HL-60/S4 treated with retinoic acid at 250 ng/mL for 4 days and 3 days (cell line): ENCODE data around the gene EPS8L2.

Source experiments
- in situ Hi-C: fragments of 300-500 bp; cut with MboI; formaldehyde crosslinking; loops from 2 replicates; pipeline ENCODE4 v1.7.0; 2022; ENCODE audit warnings: low sequenced_read_pairs

Gene EPS8L2

DNA sequence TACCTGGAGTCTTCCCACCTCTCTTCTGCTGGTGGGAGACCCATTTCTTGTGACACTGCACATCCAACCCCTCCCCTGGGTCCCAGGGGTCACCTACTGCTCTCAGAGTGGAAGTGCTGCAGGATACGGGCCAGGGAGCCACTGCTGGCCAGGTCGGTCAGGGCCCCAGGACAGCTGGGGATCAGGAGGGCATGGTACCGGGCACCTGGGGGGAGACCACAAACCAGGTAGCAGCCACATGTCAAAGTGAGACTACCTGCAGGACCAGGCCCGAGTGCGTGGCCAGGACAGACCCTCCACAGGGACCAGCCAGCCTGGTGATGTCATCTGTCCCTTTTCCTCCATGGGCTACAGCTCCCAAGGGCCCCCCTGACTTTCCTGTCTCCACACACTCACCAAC lies 67.4 kb downstream of the EPS8L2 start:
- in situ Hi-C loops = no loop called here

DNA sequence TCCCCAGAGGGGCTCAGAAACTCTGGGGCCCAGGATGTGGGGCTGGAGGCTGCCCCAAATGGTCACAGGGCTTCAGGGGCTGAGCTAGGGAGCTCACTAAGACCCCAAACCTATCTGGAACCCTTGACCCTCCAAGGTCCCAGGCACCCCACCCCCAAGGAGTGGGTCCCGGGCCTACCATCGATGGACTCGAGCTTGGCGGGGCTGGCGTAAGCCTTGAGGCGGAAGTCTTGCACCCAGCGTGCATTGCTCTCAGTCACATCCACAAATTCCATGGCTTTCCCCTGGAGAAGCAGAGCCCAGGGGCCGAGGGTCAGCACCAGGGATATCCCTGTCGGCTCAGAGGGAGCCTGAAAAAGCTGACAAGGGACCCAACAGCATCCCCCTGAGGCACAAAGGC lies 67.8 kb downstream of the EPS8L2 start:
- in situ Hi-C loops = no loop called here

DNA sequence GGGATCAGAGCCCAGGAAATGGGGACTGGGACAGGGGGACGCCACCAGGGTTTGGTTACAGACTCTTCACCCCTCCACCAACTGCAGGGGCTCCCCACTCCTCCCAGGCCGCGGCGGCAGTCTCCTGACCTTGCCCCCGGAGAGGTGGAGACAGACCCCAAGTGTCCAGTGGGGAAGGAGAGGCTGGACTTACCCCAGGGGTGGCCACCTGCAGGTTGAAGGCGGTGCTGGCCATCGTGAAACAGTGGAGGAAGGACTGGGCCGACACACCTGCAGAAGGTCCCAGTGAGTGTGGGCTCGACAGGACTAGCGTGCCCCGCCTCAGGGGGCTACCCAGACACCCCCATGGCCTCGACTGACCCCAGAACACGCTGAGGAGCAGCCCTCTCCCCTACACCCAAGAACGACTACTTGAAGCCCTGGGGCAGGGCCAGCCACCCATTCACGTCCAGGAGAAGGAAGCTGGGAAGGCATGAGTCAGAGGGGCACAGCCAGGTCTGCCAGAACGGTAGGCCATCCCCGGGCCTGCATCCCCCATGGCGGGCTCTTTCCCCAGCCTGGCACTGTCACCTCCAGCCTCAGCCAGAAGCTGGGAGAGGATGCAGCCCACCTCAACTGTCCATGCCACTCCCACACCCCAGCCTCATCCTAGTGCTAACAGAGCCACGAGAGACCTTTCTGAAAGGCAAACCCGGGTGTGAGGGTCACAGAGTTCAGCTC lies 69.0 kb downstream of the EPS8L2 start:
- in situ Hi-C loops = no loop called here

DNA sequence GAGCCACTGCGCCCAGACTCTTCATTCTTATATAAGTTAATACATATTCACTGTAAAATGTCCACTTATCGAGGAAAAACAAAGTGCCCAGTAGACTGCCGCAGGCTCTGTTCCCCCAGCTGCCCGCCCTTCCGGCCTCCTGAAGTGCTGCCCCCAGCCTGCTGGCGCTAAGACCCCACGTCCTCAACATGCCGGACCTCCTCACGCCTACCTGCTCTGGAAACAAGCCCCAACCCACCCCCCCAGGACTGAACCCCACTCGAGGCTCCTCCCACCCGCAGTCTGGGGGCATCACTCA lies 70.2 kb downstream of the EPS8L2 start:
- in situ Hi-C loops = no loop called here

DNA sequence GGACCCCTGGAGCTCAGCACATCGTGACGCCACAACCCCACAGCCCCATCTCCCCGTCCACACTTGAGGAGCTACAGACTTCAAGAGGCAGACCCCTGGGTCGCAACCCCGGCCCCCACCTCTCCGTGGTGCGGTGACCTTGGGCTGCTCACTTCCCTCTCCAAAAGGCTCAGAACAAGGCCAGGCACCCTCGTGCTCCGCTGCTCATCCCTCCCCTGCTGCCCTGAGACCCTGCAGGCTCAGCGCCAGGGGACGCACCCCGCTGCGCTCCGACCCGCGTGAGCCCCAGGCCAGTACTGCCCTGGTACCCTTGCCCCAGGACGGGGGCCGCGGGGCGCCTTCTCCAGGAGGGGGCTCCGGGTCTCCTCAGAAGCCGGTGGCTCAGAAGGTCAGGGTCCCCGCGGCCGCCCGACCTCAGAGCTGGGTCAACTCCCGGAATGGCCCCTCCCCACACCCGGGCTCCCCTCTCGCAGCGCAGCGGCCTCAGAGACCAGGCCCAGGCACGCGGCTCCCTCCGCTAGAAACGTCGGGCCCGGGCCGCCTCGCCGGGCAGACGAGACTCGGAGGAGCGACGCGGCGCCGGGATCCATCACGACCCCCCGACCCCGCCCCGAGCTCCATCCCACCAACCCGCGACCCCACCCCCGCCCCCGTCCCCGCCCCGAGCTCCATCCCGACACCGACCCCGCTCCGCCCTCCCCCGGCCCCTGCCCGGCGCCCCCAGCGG lies 70.7 kb downstream of the EPS8L2 start:
- in situ Hi-C loops = no loop called here
